IMR-90 (cell line): ENCODE data around the gene GRAMD2B. TPM values are rescaled to one million over a fixed set of nuclear protein-coding genes. Genes with fewer than 3 reads are reported as not detected.

Experiments
- ATAC-seq: fragments of 200-7000 bp; cut with Tn5 transposase; 2 replicates; pipeline ENCODE4 v1.9.1; 2020; ENCODE audit warnings: low read depth, mild to moderate bottlenecking, moderate library complexity
- BruUV-seq: library from RNA; stranded (reverse); fragments of 400-500 nt; replicated peaks from 2 replicates; lab custom pipeline; 2021; lab: Mats Ljungman, UMichigan
- CTCF ChIA-PET: fragments of 300-600 bp; formaldehyde crosslinking; extraction: SDS; loops from one replicate; lab custom pipeline; 2021; ENCODE audit warnings: antibody characterized with exemption; lab: Yijun Ruan, JAX
- POLR2A ChIA-PET: fragments of 300-600 bp; sonication (Branson Sonifier 250); formaldehyde crosslinking; loops from one replicate; lab custom pipeline; 2022; ENCODE audit warnings: antibody characterized with exemption; ENCODE audit not compliant: unreplicated experiment; lab: Charles Lee
- DNase-seq: peaks from one replicate; pipeline ENCODE4 v3.0.0; 2013
- H2AFZ ChIP-seq: replicated peaks from 2 replicates; pipeline ENCODE3; 2013; ENCODE audit warnings: low read length, mild to moderate bottlenecking; ENCODE audit not compliant: poor library complexity
- H2AK5ac ChIP-seq: 2 replicates; pipeline ENCODE4 v1.6.1; 2013; ENCODE audit warnings: low read depth, low read length, inconsistent platforms
- H2AK9ac ChIP-seq: replicated peaks from 2 replicates; pipeline ENCODE3; 2013; ENCODE audit warnings: mild to moderate bottlenecking, low read depth, low read length, moderate library complexity; ENCODE audit not compliant: poor library complexity
- H2BK120ac ChIP-seq: 2 replicates; pipeline ENCODE4 v1.6.1; 2013; ENCODE audit warnings: low read depth, low read length, inconsistent platforms
- H2BK15ac ChIP-seq: 3 replicates; pipeline ENCODE4 v1.6.1; 2013; ENCODE audit warnings: low read depth, low read length, inconsistent platforms
- H2BK20ac ChIP-seq: 2 replicates; pipeline ENCODE4 v1.6.1; 2013; ENCODE audit warnings: low read depth, mild to moderate bottlenecking, inconsistent platforms, low read length, moderate library complexity
- H2BK5ac ChIP-seq: 2 replicates; pipeline ENCODE4 v1.6.1; 2013; ENCODE audit warnings: mild to moderate bottlenecking, low read depth, low read length, inconsistent platforms; ENCODE audit not compliant: poor library complexity, severe bottlenecking
- H3K14ac ChIP-seq: replicated peaks from 2 replicates; pipeline ENCODE4 v1.6.1; 2013; ENCODE audit warnings: low read depth, low read length, inconsistent platforms
- H3K18ac ChIP-seq: 2 replicates; pipeline ENCODE4 v1.6.1; 2013; ENCODE audit warnings: low read depth, low read length, control low read depth
- H3K23ac ChIP-seq: 2 replicates; pipeline ENCODE4 v1.6.1; 2013; ENCODE audit warnings: low read depth, low read length, inconsistent platforms
- H3K27ac ChIP-seq: 2 replicates; pipeline ENCODE4 v1.5.1; 2013; ENCODE audit warnings: mild to moderate bottlenecking, control low read depth, low read length; ENCODE audit not compliant: insufficient read depth
- H3K27me3 ChIP-seq: 2 replicates; pipeline ENCODE4 v1.6.1; 2013; ENCODE audit warnings: low read length; ENCODE audit not compliant: control insufficient read depth, insufficient read depth
- H3K36me3 ChIP-seq: 2 replicates; pipeline ENCODE4 v1.6.1; 2013; ENCODE audit warnings: low read length, mixed read lengths; ENCODE audit not compliant: control insufficient read depth, insufficient read depth
- H3K4ac ChIP-seq: 2 replicates; pipeline ENCODE4 v1.6.1; 2013; ENCODE audit warnings: low read depth, low read length, inconsistent platforms
- H3K4me1 ChIP-seq: 2 replicates; pipeline ENCODE4 v1.6.1; 2013; ENCODE audit warnings: low read length, mixed read lengths; ENCODE audit not compliant: control insufficient read depth, insufficient read depth
- H3K4me2 ChIP-seq: 2 replicates; pipeline ENCODE4 v1.6.1; 2013; ENCODE audit warnings: low read depth, mild to moderate bottlenecking, control low read depth, low read length, moderate library complexity
- H3K4me3 ChIP-seq: 2 replicates; pipeline ENCODE4 v1.5.1; 2013; ENCODE audit warnings: low read depth, mild to moderate bottlenecking, control low read depth, low read length, moderate library complexity; ENCODE audit not compliant: insufficient read depth
- H3K56ac ChIP-seq: 2 replicates; pipeline ENCODE4 v1.6.1; 2013; ENCODE audit warnings: low read length, inconsistent platforms; ENCODE audit not compliant: insufficient read depth; ENCODE audit errors: extremely low read depth
- H3K79me1 ChIP-seq, 2 experiments: 2 replicates each; pipeline ENCODE4 v1.6.1; 2013; ENCODE audit warnings: low read length in 2 of 2, inconsistent platforms in 1 of 2, low read depth in 1 of 2
- H3K9ac ChIP-seq: 2 replicates; pipeline ENCODE4 v1.6.1; 2013; ENCODE audit warnings: low read depth, low read length, control low read depth
- H3K9me1 ChIP-seq: 2 replicates; pipeline ENCODE4 v1.6.1; 2013; ENCODE audit warnings: low read length, inconsistent platforms; ENCODE audit not compliant: insufficient read depth
- H3K9me3 ChIP-seq: 2 replicates; pipeline ENCODE4 v1.6.1; 2013; ENCODE audit warnings: low read length; ENCODE audit not compliant: control insufficient read depth, insufficient read depth
- H4K20me1 ChIP-seq: 2 replicates; pipeline ENCODE4 v1.6.1; 2013; ENCODE audit warnings: low read length, inconsistent platforms; ENCODE audit not compliant: insufficient read depth
- H4K5ac ChIP-seq: 2 replicates; pipeline ENCODE4 v1.6.1; 2013; ENCODE audit warnings: mild to moderate bottlenecking, low read depth, low read length, control low read depth
- H4K8ac ChIP-seq, 2 experiments: 2 replicates each; pipeline ENCODE4 v1.6.1; 2013; ENCODE audit warnings: low read depth in 2 of 2, low read length in 2 of 2, control low read depth in 1 of 2, inconsistent platforms in 1 of 2
- H4K91ac ChIP-seq: 2 replicates; pipeline ENCODE4 v1.6.1; 2013; ENCODE audit warnings: low read depth, low read length, inconsistent platforms; ENCODE audit not compliant: insufficient read depth
- CHD1 ChIP-seq: IDR thresholded peaks from 2 replicates; pipeline ENCODE4 v1.6.1; 2012; ENCODE audit warnings: low read depth, low read length, improper control_type of control experiment
- MAFK ChIP-seq: IDR thresholded peaks from 2 replicates; pipeline ENCODE4 v1.6.1; 2012; ENCODE audit warnings: low read depth, low read length, improper control_type of control experiment
- WGBS, 2 experiments: methylation state at CpG; one replicate each; pipeline versions ENCODE4 v1.1.5 to v1.1.7; 2013; ENCODE audit warnings: missing lambda C conversion rate in 2 of 2; ENCODE audit not compliant: insufficient read length in 1 of 2; ENCODE audit errors: extremely low coverage in 2 of 2; 5-methylcytosine and 5-hydroxymethylcytosine counted together
- dilution Hi-C: fragments of 300-500 bp; cut with HindIII; formaldehyde crosslinking; loops from one replicate; pipeline ENCODE4 v1.14.3; 2018; ENCODE audit warnings: low sequenced_read_pairs; ENCODE audit not compliant: unreplicated experiment
- in situ Hi-C: fragments of 300-500 bp; cut with MboI; formaldehyde crosslinking; loops from 3 replicates; pipeline ENCODE4 v1.14.3; 2019; ENCODE audit warnings: low sequenced_read_pairs, inconsistent platforms, mixed read lengths
- intact Hi-C: fragments of 100-400 bp; cut with micrococcal nuclease; formaldehyde crosslinking; loops from 2 replicates; pipeline ENCODE4 v1.10.0; 2022
- polyA plus RNA-seq, 3 experiments: library from polyadenylated mRNA; depleted of rRNA; stranded (reverse); fragments of >200 nt; gene quantifications; 2 replicates each; pipeline ENCODE4 v1.2.3, GENCODE V29; 2012; ENCODE audit warnings: low replicate concordance in 1 of 3
- total RNA-seq: library from RNA; depleted of rRNA; stranded (reverse); fragments of >200 nt; gene quantifications from 2 replicates; pipeline ENCODE4 v1.2.3, GENCODE V29; 2012

GRAMD2B gene
- total and polyA plus RNA-seq, 2 of the 4 experiments (the other 2 are of a cell fraction) = 13.9 to 20.3 TPM

- peak; percentile 83 for TF ChIP-seq MAFK
- no peak for TF ChIP-seq CHD1
- no peak overlapping the region for H3K14ac ChIP-seq
- no peaks in the 10 kb centered on the region for H3K36me3 ChIP-seq
- ATAC-seq = no peak
- CTCF ChIA-PET = no interaction called here
- H3K4me3 ChIP-seq = no peak overlapping the region
- H3K4me2 ChIP-seq = no peak overlapping the region
- no peaks in the 10 kb centered on the region for H4K20me1 ChIP-seq
- 0 out of 4 replicates have a peak overlapping the region, but pooled peaks of 1 of the 2 experiments have one; percentile 0 for H4K8ac ChIP-seq
- no peak overlapping the region for H2AFZ ChIP-seq
- dilution Hi-C loops (no loop called here), in situ Hi-C loops (no loop called here), intact Hi-C loops (no loop called here)
- H3K56ac ChIP-seq = no peak overlapping the region
- peak overlapping the region; percentile 21; the same call in 1 of the 2 replicates for H3K18ac ChIP-seq
- no peak overlapping the region for H2AK9ac ChIP-seq
- H3K9me3 ChIP-seq = no peaks in the 10 kb centered on the region
- no peak overlapping the region for H4K5ac ChIP-seq
- no peak overlapping the region for H2BK20ac ChIP-seq
- H3K27me3 ChIP-seq = no peaks in the 10 kb centered on the region
- WGBS, 2 experiments = no CpG with 5 or more reads among the region's 1 CpG
- no peak overlapping the region for H3K9ac ChIP-seq
- H3K27ac ChIP-seq = no peak overlapping the region
- no peak overlapping the region for H2AK5ac ChIP-seq
- H3K4me1 ChIP-seq = peaks cover 22% of the 10 kb centered on the region
- no peak overlapping the region for H3K23ac ChIP-seq
- no peak overlapping the region for H2BK5ac ChIP-seq
- H4K91ac ChIP-seq = no peak overlapping the region
- POLR2A ChIA-PET = no interaction called here
- DNase-seq = no peak
- H2BK120ac ChIP-seq = no peak overlapping the region
- H3K4ac ChIP-seq = no peak overlapping the region
- H3K9me1 ChIP-seq = peaks cover 14% of the 10 kb centered on the region
- H2BK15ac ChIP-seq = no peak overlapping the region
- BruUV-seq = no TSS peak
- no peaks in the 10 kb centered on the region for H3K79me1 ChIP-seq
Observed at GRCh38 chr5:126374109-126374416, 49.1 kb upstream of the GRAMD2B start.
